Brain microvascular endothelial cell (primary cell): ENCODE data around the gene GALNT18.

Experiments used
- DNase-seq: peaks from one replicate; pipeline ENCODE4 v3.0.0-alpha.2; 2020
- H3K27ac ChIP-seq: fragments of 250-450 bp; sonication (Bioruptor Pico); 2 replicates; pipeline ENCODE4 v1.5.1; 2020; ENCODE audit warnings: mild to moderate bottlenecking, moderate library complexity
- H3K27me3 ChIP-seq: fragments of 250-450 bp; sonication (Bioruptor Pico); replicated peaks from 2 replicates; pipeline ENCODE4 v1.5.1; 2020; ENCODE audit warnings: mild to moderate bottlenecking
- H3K36me3 ChIP-seq: fragments of 250-450 bp; sonication (Bioruptor Pico); replicated peaks from 2 replicates; pipeline ENCODE4 v1.5.1; 2020; ENCODE audit warnings: mild to moderate bottlenecking
- H3K4me3 ChIP-seq: 2 replicates; pipeline ENCODE4 v1.5.1; 2011; ENCODE audit warnings: low read depth, mild to moderate bottlenecking, control low read depth, low read length, moderate library complexity
- in situ Hi-C: cut with HindIII; loops from 2 replicates; pipeline ENCODE4 v1.10.0; 2017; ENCODE audit warnings: low sequenced_read_pairs, low pct_ligation_motif_present
- TF ChIP-seq, protein P1 (sequence below): IDR thresholded peaks from 2 replicates; pipeline ENCODE4 v1.5.1; 2011; ENCODE audit warnings: low read depth, mild to moderate bottlenecking, moderate library complexity, low read length, control low read depth, inconsistent platforms; ENCODE audit errors: missing control alignments

The GALNT18 gene

DNA sequence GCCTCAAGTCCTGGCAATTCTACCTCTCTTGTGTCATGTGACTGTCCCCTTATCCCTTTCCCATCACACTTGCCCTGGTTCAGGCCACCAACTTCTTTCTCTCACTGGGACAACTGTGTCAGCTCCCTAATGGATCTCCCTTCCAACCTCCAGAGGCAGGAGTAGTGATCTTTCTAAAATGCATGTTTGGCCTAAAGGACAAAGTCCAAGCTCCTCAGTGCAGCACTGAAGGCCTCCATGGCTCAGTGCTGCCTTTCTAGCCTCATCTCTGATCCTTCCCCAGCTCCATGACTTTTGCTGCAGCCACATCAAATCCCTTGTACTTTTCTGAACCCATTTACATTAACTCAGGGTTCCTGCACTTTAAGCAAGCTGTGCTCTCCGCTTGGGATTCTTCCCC, 349.6 kb downstream of the GALNT18 start:
- H3K27ac ChIP-seq = no peak overlapping the region
- H3K36me3 ChIP-seq = no peaks in the 10 kb centered on the region
- H3K27me3 ChIP-seq = no peaks in the 10 kb centered on the region
- in situ Hi-C loops = no loop called here
- TF ChIP-seq, protein P1, sequence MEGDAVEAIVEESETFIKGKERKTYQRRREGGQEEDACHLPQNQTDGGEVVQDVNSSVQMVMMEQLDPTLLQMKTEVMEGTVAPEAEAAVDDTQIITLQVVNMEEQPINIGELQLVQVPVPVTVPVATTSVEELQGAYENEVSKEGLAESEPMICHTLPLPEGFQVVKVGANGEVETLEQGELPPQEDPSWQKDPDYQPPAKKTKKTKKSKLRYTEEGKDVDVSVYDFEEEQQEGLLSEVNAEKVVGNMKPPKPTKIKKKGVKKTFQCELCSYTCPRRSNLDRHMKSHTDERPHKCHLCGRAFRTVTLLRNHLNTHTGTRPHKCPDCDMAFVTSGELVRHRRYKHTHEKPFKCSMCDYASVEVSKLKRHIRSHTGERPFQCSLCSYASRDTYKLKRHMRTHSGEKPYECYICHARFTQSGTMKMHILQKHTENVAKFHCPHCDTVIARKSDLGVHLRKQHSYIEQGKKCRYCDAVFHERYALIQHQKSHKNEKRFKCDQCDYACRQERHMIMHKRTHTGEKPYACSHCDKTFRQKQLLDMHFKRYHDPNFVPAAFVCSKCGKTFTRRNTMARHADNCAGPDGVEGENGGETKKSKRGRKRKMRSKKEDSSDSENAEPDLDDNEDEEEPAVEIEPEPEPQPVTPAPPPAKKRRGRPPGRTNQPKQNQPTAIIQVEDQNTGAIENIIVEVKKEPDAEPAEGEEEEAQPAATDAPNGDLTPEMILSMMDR = no peak
- no peak overlapping the region for H3K4me3 ChIP-seq
- DNase-seq = no peak

DNA sequence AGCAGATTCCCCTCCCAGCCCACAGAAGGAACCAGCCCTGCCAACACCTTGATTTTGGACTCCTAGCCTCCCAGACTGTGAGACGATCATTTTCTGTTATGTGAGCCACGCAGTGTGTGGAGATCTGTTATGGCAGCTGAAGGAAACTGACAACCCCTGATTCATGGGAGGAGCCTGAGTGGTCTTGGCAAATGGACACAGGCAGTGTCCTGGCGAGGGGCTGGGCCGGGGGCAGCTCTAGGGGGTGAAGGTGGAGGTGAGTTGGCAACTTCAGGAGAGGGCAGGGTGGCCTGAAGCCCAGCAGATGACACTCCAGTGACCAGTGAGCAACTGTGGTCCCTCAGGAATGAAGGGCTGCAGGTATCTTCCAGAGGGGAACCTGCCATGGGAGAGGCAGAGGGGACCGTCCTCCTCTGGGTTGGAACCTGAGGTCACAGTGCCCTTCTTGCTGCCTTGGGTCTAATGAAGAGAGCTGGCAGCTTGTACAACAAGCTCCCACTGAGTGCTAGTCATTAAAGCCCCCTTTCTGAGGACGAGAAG, 351.5 kb downstream of the GALNT18 start:
- H3K4me3 ChIP-seq = no peak overlapping the region
- H3K27me3 ChIP-seq = no peaks in the 10 kb centered on the region

DNA sequence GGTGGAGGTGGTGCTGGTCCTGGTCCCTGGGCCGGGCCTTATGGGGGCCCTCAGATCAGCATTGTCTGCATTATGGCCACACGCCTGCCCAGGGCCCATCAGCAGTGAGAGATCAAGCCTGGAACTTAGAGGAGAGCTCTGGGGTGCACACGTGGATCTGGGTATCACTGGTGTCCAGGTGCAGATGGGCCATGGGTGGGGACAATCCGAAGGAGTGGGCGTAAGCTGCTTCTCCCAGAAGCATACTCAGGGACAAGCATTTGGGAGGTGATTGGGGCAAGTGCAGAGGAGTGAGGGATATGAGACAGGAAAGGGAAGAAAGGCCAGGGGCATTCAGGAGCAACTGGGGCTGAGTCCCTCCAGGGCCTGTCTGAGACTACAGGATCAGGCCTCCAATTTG, 353.1 kb downstream of the GALNT18 start:
- DNase-seq = no peak
- in situ Hi-C loops = no loop called here
- TF ChIP-seq, protein P1 = no peak

More for the DNA sequence above, 351.5 kb downstream of the GALNT18 start:
- H3K36me3 ChIP-seq = no peaks in the 10 kb centered on the region
- H3K27ac ChIP-seq = no peak overlapping the region
- DNase-seq = no peak
- TF ChIP-seq, protein P1 = no peak
- in situ Hi-C loops = no loop called here

DNA sequence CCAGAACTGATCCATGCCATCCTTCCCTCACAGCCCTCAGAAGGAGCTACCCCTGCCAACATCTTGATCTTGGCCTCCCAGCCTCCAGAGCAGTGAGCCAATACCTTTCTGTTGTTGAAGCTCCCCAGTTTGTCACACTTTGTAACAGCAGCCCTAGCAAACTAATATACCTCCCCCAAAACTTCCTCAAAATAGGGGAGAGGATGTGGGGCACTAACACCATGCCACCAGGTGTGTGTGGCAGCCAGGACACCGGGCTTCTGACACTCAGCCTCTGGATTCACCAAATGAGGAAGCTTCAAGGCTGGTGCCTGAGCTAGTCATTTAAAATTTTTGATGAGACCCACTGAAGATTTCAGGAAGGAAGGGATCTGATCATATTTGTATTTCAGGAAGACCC, 353.7 kb downstream of the GALNT18 start:
- Histone ChIP-seq H3K27ac (no peak overlapping the region), H3K27me3 (no peaks in the 10 kb centered on the region), H3K4me3 (no peak overlapping the region), H3K36me3 (no peaks in the 10 kb centered on the region)
- DNase-seq = no peak
- in situ Hi-C loops = no loop called here
- TF ChIP-seq, protein P1 = no peak

More for the DNA sequence above, 353.1 kb downstream of the GALNT18 start:
- H3K4me3 ChIP-seq = no peak overlapping the region
- H3K27me3 ChIP-seq = no peaks in the 10 kb centered on the region
- H3K27ac ChIP-seq = no peak overlapping the region
- H3K36me3 ChIP-seq = no peaks in the 10 kb centered on the region

DNA sequence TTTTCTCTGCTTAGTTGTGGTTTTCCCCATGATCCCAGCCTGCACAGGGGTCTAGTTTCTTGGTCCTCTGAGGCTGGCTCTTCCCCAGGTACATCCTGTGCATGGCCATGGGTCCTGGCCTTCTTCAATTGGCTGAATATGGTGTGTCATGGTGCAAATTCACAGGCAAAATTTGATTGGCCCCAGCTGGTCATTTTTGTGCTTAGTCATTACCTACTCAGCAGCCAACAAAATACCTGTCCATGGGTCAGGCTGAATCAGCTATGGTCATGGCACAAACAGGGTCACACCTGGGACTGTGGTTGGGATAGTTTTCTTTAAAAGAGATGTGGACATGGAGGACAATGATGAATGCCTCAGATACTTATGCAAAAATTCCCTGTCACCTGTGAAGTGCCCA, 354.5 kb downstream of the GALNT18 start:
- TF ChIP-seq, protein P1 = no peak
- in situ Hi-C loops = no loop called here

DNA sequence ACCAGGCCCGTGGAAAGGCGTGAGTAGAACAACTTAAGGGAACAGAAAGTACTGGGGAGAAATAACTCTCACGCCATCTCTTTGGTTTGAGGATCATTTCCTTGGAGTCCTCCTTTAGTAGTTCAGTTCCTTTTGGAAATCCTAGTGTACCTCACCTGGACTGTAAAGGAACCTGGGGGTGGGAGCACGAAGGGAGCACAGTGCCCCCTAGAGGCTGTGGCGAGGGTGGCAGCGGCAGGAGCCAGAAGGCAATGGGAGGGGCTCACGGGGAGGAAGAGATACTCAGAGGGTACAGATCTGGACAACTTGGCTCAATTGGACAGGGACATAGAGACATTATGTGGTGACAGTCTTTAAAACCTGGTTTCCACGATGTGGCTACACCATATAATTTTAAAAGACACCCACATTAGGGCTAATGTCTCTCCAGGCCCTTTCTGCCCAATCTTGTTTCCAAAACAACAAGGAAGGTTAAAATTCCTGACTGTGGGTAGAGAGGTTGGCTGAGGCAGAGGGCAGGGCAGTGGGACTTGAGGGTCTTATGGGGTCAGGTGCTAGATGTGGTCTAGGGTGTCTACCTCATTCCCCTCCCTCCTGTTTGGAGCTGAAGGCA, 355.7 kb downstream of the GALNT18 start:
- Histone ChIP-seq H3K27me3 (no peaks in the 10 kb centered on the region), H3K27ac (no peak overlapping the region), H3K4me3 (no peak overlapping the region), H3K36me3 (no peaks in the 10 kb centered on the region)
- TF ChIP-seq, protein P1 = peak; percentile 90
- DNase-seq = peak; percentile 6
- in situ Hi-C loops = no loop called here

More for the DNA sequence above, 354.5 kb downstream of the GALNT18 start:
- H3K36me3 ChIP-seq = no peaks in the 10 kb centered on the region
- no peak for DNase-seq
- no peaks in the 10 kb centered on the region for H3K27me3 ChIP-seq
- no peak overlapping the region for H3K4me3 ChIP-seq
- H3K27ac ChIP-seq = no peak overlapping the region
